ENCODE results near the gene LDB2. TPM values are rescaled to one million over a fixed set of nuclear protein-coding genes. Genes with fewer than 3 reads are reported as not detected.
"Not testable (repeated sequence)": the region's sequence is repeated elsewhere in the genome, so short reads cannot be mapped to it uniquely, and the experiment has no call there.

LDB2 gene
- total and polyA plus RNA-seq, 2 donors (not counting 1 experiment from before 2014, with no cell fraction given) = not detected

- Mint-ChIP-seq H3K4me3 (no peak overlapping the region), H3K27ac (no peak overlapping the region), H3K4me1 (no peaks in the 10 kb centered on the region), H3K9me3 (ENCODE audit: insufficient read depth) (no peaks in the 10 kb centered on the region), H3K27me3 (no peaks in the 10 kb centered on the region)
- ChIA-PET POLR2A (no interaction called here), CTCF (no interaction called here)
- DNase-seq (no peak), ATAC-seq (ENCODE audit: low read depth) (no peak)
- no peaks in the 10 kb centered on the region for H3K79me2 ChIP-seq (ENCODE audit: control insufficient read depth, insufficient read depth, low read length)
- no peaks in the 10 kb centered on the region for H3K4me1 ChIP-seq (ENCODE audit: control insufficient read depth in 2 of 2, insufficient read depth in 2 of 2, low read length in 2 of 2)
- no peak overlapping the region for H3K4me2 ChIP-seq (replicated peaks; ENCODE audit: low read depth, low read length, poor library complexity, severe bottlenecking)
- no peaks in the 10 kb centered on the region for H3K27me3 ChIP-seq (replicated peaks in 1 of 4; ENCODE audit: control extremely low read depth in 1 of 4, control insufficient read depth in 3 of 4, insufficient read depth in 4 of 4, low read length in 3 of 4)
- intact Hi-C loops (cut with micrococcal nuclease) = no loop called here
- no peak overlapping the region for H3K27ac ChIP-seq (ENCODE audit: low read length in 2 of 2)
- TF ChIP-seq EZH2 (IDR thresholded peaks at IDR 0.05; ENCODE audit: borderline replicate concordance, insufficient read depth, low read depth, low read length, poor library complexity, severe bottlenecking) (no peak), CTCF (IDR thresholded peaks at IDR 0.05) (no peak)
- no peak overlapping the region for H3K4me3 ChIP-seq (ENCODE audit: control extremely low read depth in 1 of 5, extremely low read depth in 1 of 5, insufficient read depth in 1 of 5, low read depth in 2 of 5, low read length in 4 of 5)
- H3K36me3 ChIP-seq (replicated peaks in 1 of 2; ENCODE audit: control extremely low read depth in 1 of 2, control insufficient read depth in 1 of 2, extremely low read depth in 1 of 2, insufficient read depth in 2 of 2, low read length in 1 of 2) = no peaks in the 10 kb centered on the region
- no peaks in the 10 kb centered on the region for H3K9me3 ChIP-seq (ENCODE audit: control extremely low read depth in 1 of 3, control insufficient read depth in 2 of 3, insufficient read depth in 1 of 3, low read length in 2 of 3)
- WGBS (ENCODE audit: insufficient coverage) = 100% methylated on average over 1 of the region's 4 CpGs
- H4K20me1 ChIP-seq (ENCODE audit: control insufficient read depth, insufficient read depth, low read length, poor library complexity, severe bottlenecking) = no peaks in the 10 kb centered on the region
- no peak overlapping the region for H3K9ac ChIP-seq (ENCODE audit: low read length)
- no peak overlapping the region for H2AFZ ChIP-seq (ENCODE audit: insufficient read depth, low read depth, low read length, poor library complexity, severe bottlenecking)
Observed at GRCh38 chr4:16636912-16637630, 261.4 kb downstream of the LDB2 start.

GRCh38 chr4:16636304-16636703 is 262.1 kb downstream of the LDB2 start:
- Mint-ChIP-seq H3K4me3 (no peak overlapping the region), H3K9me3 (ENCODE audit: insufficient read depth) (no peaks in the 10 kb centered on the region), H3K27me3 (no peaks in the 10 kb centered on the region), H3K27ac (no peak overlapping the region), H3K4me1 (no peaks in the 10 kb centered on the region)
- no peaks in the 10 kb centered on the region for H3K36me3 ChIP-seq (replicated peaks in 1 of 2; ENCODE audit: control extremely low read depth in 1 of 2, control insufficient read depth in 1 of 2, extremely low read depth in 1 of 2, insufficient read depth in 2 of 2, low read length in 1 of 2)
- ChIA-PET CTCF (no interaction called here), POLR2A (no interaction called here)
- H3K4me1 ChIP-seq (ENCODE audit: control insufficient read depth in 2 of 2, insufficient read depth in 2 of 2, low read length in 2 of 2) = no peaks in the 10 kb centered on the region
- no peaks in the 10 kb centered on the region for H3K9me3 ChIP-seq (ENCODE audit: control extremely low read depth in 1 of 3, control insufficient read depth in 2 of 3, insufficient read depth in 1 of 3, low read length in 2 of 3)
- no peak overlapping the region for H3K4me2 ChIP-seq (replicated peaks; ENCODE audit: low read depth, low read length, poor library complexity, severe bottlenecking)
- H3K79me2 ChIP-seq (ENCODE audit: control insufficient read depth, insufficient read depth, low read length) = no peaks in the 10 kb centered on the region
- no peak for DNase-seq
- no peak overlapping the region for H3K4me3 ChIP-seq (ENCODE audit: control extremely low read depth in 1 of 5, extremely low read depth in 1 of 5, insufficient read depth in 1 of 5, low read depth in 2 of 5, low read length in 4 of 5)
- no peak for TF ChIP-seq EZH2 (IDR thresholded peaks at IDR 0.05; ENCODE audit: borderline replicate concordance, insufficient read depth, low read depth, low read length, poor library complexity, severe bottlenecking)
- no peak for TF ChIP-seq CTCF (IDR thresholded peaks at IDR 0.05)
- ATAC-seq (ENCODE audit: low read depth) = no peak
- H2AFZ ChIP-seq (ENCODE audit: insufficient read depth, low read depth, low read length, poor library complexity, severe bottlenecking) = no peak overlapping the region
- no peak overlapping the region for H3K27ac ChIP-seq (ENCODE audit: low read length in 2 of 2)
- intact Hi-C loops (cut with micrococcal nuclease) = no loop called here
- no peaks in the 10 kb centered on the region for H3K27me3 ChIP-seq (replicated peaks in 1 of 4; ENCODE audit: control extremely low read depth in 1 of 4, control insufficient read depth in 3 of 4, insufficient read depth in 4 of 4, low read length in 3 of 4)
- H3K9ac ChIP-seq (ENCODE audit: low read length) = no peak overlapping the region
- WGBS (ENCODE audit: insufficient coverage) = no CpG with 5 or more reads among the region's 2 CpGs
- no peaks in the 10 kb centered on the region for H4K20me1 ChIP-seq (ENCODE audit: control insufficient read depth, insufficient read depth, low read length, poor library complexity, severe bottlenecking)

GRCh38 chr4:16629274-16629673 is 269.2 kb downstream of the LDB2 start:
- WGBS (ENCODE audit: insufficient coverage) = 100% methylated on average over 1 of the region's 2 CpGs
- H3K4me3 Mint-ChIP-seq; DNase-seq; H3K4me3 ChIP-seq (ENCODE audit: control extremely low read depth in 1 of 5, extremely low read depth in 1 of 5, insufficient read depth in 1 of 5, low read depth in 2 of 5, low read length in 4 of 5); intact Hi-C loops (cut with micrococcal nuclease); H3K27ac Mint-ChIP-seq; H3K9me3 ChIP-seq (ENCODE audit: control extremely low read depth in 1 of 3, control insufficient read depth in 2 of 3, insufficient read depth in 1 of 3, low read length in 2 of 3); H3K4me1 Mint-ChIP-seq; ATAC-seq (ENCODE audit: low read depth); H3K27me3 ChIP-seq (replicated peaks in 1 of 4; ENCODE audit: control extremely low read depth in 1 of 4, control insufficient read depth in 3 of 4, insufficient read depth in 4 of 4, low read length in 3 of 4); H3K9ac ChIP-seq (ENCODE audit: low read length); H3K79me2 ChIP-seq (ENCODE audit: control insufficient read depth, insufficient read depth, low read length); H3K27ac ChIP-seq (ENCODE audit: low read length in 2 of 2); H3K4me1 ChIP-seq (ENCODE audit: control insufficient read depth in 2 of 2, insufficient read depth in 2 of 2, low read length in 2 of 2); H3K36me3 ChIP-seq (replicated peaks in 1 of 2; ENCODE audit: control extremely low read depth in 1 of 2, control insufficient read depth in 1 of 2, extremely low read depth in 1 of 2, insufficient read depth in 2 of 2, low read length in 1 of 2); H2AFZ ChIP-seq (ENCODE audit: insufficient read depth, low read depth, low read length, poor library complexity, severe bottlenecking); H3K9me3 Mint-ChIP-seq (ENCODE audit: insufficient read depth); CTCF ChIA-PET; H3K4me2 ChIP-seq (replicated peaks; ENCODE audit: low read depth, low read length, poor library complexity, severe bottlenecking); POLR2A ChIA-PET; H4K20me1 ChIP-seq (ENCODE audit: control insufficient read depth, insufficient read depth, low read length, poor library complexity, severe bottlenecking); H3K27me3 Mint-ChIP-seq: not testable (repeated sequence)
